ENCODE measurements around the gene SLC44A1.

DNA sequence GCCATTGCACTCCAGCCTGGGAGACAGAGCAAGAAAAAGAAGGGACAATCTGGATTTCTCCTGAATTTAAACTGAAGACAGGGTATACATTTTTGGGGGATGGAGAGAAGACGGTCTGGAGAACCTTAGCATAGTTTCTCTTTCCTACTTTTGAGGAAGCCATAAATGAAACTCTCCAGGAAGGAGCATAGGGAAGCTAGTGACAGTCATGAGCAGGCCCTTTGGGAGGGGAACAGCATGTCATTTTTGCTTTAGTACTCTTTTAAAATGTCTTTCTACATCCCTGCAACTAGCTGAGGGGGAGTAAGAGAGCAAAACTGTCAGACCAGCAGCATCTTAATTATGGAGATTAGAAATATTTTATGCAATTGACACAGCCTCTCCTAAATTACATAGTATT is 8.2 kb upstream of the SLC44A1 start:
- TF ChIP-seq, protein P1, sequence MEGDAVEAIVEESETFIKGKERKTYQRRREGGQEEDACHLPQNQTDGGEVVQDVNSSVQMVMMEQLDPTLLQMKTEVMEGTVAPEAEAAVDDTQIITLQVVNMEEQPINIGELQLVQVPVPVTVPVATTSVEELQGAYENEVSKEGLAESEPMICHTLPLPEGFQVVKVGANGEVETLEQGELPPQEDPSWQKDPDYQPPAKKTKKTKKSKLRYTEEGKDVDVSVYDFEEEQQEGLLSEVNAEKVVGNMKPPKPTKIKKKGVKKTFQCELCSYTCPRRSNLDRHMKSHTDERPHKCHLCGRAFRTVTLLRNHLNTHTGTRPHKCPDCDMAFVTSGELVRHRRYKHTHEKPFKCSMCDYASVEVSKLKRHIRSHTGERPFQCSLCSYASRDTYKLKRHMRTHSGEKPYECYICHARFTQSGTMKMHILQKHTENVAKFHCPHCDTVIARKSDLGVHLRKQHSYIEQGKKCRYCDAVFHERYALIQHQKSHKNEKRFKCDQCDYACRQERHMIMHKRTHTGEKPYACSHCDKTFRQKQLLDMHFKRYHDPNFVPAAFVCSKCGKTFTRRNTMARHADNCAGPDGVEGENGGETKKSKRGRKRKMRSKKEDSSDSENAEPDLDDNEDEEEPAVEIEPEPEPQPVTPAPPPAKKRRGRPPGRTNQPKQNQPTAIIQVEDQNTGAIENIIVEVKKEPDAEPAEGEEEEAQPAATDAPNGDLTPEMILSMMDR (IDR thresholded peaks at IDR 0.05), result no peak
- TF ChIP-seq POLR2A (IDR thresholded peaks at IDR 0.05), result no peak

Measured in adrenal gland (tissue), 5 donors.